Measurements from ENCODE around the gene TMEM141.

DNA sequence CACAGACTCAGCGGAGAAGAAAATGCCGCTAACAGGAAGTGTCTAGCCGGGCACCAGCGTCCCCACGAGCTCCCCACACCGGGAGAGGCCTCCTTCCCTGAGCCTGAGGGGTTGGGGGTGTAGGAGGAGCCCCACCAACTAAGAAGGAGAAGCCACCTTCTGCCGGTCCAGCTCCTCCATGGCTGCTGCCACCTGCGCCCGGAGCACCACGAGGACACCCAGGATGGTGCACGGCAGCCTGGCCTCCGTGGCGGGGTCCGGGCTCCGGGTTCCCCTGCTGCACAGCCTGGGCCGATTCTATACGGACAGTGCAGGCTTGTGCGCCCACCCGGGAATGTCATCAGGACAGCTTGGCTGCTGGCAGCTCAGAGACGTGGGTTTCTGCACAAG, 33.4 kb upstream of the TMEM141 start:
- TF ChIP-seq, protein P1, sequence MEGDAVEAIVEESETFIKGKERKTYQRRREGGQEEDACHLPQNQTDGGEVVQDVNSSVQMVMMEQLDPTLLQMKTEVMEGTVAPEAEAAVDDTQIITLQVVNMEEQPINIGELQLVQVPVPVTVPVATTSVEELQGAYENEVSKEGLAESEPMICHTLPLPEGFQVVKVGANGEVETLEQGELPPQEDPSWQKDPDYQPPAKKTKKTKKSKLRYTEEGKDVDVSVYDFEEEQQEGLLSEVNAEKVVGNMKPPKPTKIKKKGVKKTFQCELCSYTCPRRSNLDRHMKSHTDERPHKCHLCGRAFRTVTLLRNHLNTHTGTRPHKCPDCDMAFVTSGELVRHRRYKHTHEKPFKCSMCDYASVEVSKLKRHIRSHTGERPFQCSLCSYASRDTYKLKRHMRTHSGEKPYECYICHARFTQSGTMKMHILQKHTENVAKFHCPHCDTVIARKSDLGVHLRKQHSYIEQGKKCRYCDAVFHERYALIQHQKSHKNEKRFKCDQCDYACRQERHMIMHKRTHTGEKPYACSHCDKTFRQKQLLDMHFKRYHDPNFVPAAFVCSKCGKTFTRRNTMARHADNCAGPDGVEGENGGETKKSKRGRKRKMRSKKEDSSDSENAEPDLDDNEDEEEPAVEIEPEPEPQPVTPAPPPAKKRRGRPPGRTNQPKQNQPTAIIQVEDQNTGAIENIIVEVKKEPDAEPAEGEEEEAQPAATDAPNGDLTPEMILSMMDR (conservative IDR thresholded peaks at IDR 0.05; ENCODE audit: low read length), result no peak
- no peak for TF ChIP-seq EZH2phosphoT487 (IDR thresholded peaks at IDR 0.05; ENCODE audit: borderline replicate concordance, low read depth, low read length)
